ENCODE measurements around the gene PPM1N. TPM values are rescaled to one million over a fixed set of nuclear protein-coding genes. Genes with fewer than 3 reads are reported as not detected.
A peak's percentile ranks its signal among the peaks of the same experiment; 100 is the strongest.

Gene PPM1N
- total RNA-seq, 2 donors from 2014 or later = 3.2 to 3.5 TPM

DNA sequence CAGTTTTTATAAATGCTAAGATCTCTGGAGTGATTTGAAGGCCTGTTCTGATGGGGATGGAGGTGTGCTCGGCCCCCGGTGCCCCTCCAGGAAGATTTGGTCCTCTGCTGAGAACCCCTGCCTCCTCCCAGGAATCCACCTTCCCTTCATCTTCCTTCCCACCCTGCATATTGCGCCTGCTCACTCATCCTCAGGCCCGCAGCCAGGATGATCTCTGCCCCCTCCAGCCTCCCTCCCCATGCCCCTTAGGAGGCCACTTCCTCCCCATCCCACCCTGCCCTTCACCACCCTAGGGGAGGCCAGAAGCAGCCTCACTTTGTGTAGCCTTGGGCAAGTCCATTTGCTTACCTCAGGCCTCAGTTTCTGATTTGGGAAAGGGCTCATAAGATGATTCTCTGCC, 28.7 kb downstream of the PPM1N start:
- Histone ChIP-seq H3K9me3 (ENCODE audit: control insufficient read depth, low read length) (peaks cover 10% of the 10 kb centered on the region), H3K9ac (ENCODE audit: extremely low read depth, low read length, poor library complexity, severe bottlenecking) (no peak overlapping the region), H3K27me3 (ENCODE audit: control insufficient read depth, insufficient read depth, low read length, poor library complexity, severe bottlenecking) (no peaks in the 10 kb centered on the region), H3K36me3 (ENCODE audit: control insufficient read depth, insufficient read depth, low read length) (peaks cover 65% of the 10 kb centered on the region), H3K27ac (ENCODE audit: low read depth, low read length) (no peak overlapping the region), H3K4me1 (ENCODE audit: control insufficient read depth, insufficient read depth, low read length) (no peaks in the 10 kb centered on the region), H3K4me3 (ENCODE audit: low read length) (no peak overlapping the region)
- Mint-ChIP-seq H3K36me3 (ENCODE audit: low read depth) (peaks cover 42% of the 10 kb centered on the region), H3K4me1 (peaks cover 4% of the 10 kb centered on the region), H3K27me3 (ENCODE audit: insufficient read depth) (peaks cover 22% of the 10 kb centered on the region), H3K27ac (no peak overlapping the region), H3K9me3 (peaks cover 9% of the 10 kb centered on the region), H3K4me3 (no peak overlapping the region)
- DNase-seq = no peak
- WGBS, 2 experiments (ENCODE audit: insufficient coverage in 1 of 2, insufficient read length in 1 of 2) = 92 to 96% methylated on average over 2 to 4 of the region's 4 CpGs
- TF ChIP-seq, protein P1, sequence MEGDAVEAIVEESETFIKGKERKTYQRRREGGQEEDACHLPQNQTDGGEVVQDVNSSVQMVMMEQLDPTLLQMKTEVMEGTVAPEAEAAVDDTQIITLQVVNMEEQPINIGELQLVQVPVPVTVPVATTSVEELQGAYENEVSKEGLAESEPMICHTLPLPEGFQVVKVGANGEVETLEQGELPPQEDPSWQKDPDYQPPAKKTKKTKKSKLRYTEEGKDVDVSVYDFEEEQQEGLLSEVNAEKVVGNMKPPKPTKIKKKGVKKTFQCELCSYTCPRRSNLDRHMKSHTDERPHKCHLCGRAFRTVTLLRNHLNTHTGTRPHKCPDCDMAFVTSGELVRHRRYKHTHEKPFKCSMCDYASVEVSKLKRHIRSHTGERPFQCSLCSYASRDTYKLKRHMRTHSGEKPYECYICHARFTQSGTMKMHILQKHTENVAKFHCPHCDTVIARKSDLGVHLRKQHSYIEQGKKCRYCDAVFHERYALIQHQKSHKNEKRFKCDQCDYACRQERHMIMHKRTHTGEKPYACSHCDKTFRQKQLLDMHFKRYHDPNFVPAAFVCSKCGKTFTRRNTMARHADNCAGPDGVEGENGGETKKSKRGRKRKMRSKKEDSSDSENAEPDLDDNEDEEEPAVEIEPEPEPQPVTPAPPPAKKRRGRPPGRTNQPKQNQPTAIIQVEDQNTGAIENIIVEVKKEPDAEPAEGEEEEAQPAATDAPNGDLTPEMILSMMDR (conservative IDR thresholded peaks at IDR 0.05) = no peak

DNA sequence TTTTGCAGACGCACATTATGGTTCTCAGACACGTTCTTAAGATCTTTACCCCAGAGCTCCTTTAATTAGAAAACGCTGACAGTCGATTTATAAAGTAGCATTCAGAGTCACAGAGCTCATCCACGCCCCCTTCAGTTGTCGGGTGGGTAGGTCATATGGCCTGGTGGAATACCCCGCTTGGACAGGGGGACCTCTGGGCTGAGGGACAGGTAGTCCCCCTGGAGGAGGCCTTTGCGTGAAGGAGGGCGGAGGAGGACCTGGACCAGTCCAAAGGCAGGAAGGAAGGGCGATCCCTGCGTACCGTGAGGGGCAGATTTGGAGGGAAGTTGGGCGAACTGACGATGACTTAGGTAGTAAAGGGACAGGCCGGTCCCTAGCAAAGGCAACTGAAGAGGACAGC, 29.5 kb downstream of the PPM1N start:
- Mint-ChIP-seq H3K27me3 (ENCODE audit: insufficient read depth) (peaks cover 25% of the 10 kb centered on the region), H3K4me1 (peaks cover 4% of the 10 kb centered on the region), H3K27ac (no peak overlapping the region), H3K4me3 (peak overlapping the region; percentile 55), H3K9me3 (peaks cover 14% of the 10 kb centered on the region), H3K36me3 (ENCODE audit: low read depth) (peaks cover 42% of the 10 kb centered on the region)
- H3K27ac ChIP-seq (ENCODE audit: low read depth, low read length) = peak overlapping the region; percentile 30
- peaks cover 63% of the 10 kb centered on the region for H3K36me3 ChIP-seq (ENCODE audit: control insufficient read depth, insufficient read depth, low read length)
- H3K9me3 ChIP-seq (ENCODE audit: control insufficient read depth, low read length) = peaks cover 11% of the 10 kb centered on the region
- H3K4me1 ChIP-seq (ENCODE audit: control insufficient read depth, insufficient read depth, low read length) = no peaks in the 10 kb centered on the region
- no peaks in the 10 kb centered on the region for H3K27me3 ChIP-seq (ENCODE audit: control insufficient read depth, insufficient read depth, low read length, poor library complexity, severe bottlenecking)
- TF ChIP-seq, protein P1 (conservative IDR thresholded peaks at IDR 0.05) = peak; percentile 51
- H3K4me3 ChIP-seq (ENCODE audit: low read length) = no peak overlapping the region
- WGBS, 2 experiments (ENCODE audit: insufficient coverage in 1 of 2, insufficient read length in 1 of 2) = 91 to 96% methylated on average over 15 of the region's 15 CpGs
- H3K9ac ChIP-seq (ENCODE audit: extremely low read depth, low read length, poor library complexity, severe bottlenecking) = no peak overlapping the region
- peak; percentile 74 for DNase-seq

DNA sequence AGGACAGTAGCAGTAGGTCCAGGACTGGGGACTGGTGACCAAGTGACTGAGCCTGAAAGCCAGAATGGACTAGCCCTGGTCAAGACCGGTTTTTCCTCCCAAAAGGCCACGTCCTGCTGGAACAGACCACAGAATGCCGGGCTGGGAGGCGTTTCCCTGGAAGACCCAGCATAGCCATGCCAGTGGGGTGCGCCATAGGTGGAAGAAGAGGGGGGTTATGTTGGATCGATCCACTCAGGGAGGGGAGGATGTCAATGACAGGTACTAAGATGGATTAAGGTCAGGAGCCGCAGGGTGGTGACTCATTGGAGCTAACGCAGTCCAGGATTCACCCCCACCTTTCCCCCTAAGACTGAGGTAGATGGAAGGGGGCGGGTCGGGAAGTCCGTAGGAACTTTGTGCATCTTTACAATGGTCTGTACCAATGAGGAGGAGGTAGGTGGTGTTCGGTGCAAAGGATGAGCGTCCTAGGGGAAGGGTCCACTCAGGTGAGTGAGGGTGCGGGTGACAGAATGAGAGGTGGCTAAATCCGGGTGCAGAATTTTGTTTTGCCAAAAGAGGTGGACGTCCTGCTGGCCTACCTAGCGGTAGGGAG, 30.0 kb downstream of the PPM1N start:
- peaks cover 14% of the 10 kb centered on the region for H3K9me3 Mint-ChIP-seq
- H3K9ac ChIP-seq (ENCODE audit: extremely low read depth, low read length, poor library complexity, severe bottlenecking) = no peak overlapping the region
- peaks cover 4% of the 10 kb centered on the region for H3K4me1 Mint-ChIP-seq
- peaks cover 11% of the 10 kb centered on the region for H3K9me3 ChIP-seq (ENCODE audit: control insufficient read depth, low read length)
- no peaks in the 10 kb centered on the region for H3K4me1 ChIP-seq (ENCODE audit: control insufficient read depth, insufficient read depth, low read length)
- WGBS, 2 experiments (ENCODE audit: insufficient coverage in 1 of 2, insufficient read length in 1 of 2) = 82 to 91% methylated on average over 10 to 15 of the region's 17 CpGs
- H3K27me3 Mint-ChIP-seq (ENCODE audit: insufficient read depth) = peaks cover 25% of the 10 kb centered on the region
- no peak overlapping the region for H3K27ac Mint-ChIP-seq
- no peak overlapping the region for H3K27ac ChIP-seq (ENCODE audit: low read depth, low read length)
- H3K4me3 Mint-ChIP-seq = peak overlapping the region; percentile 55
- H3K4me3 ChIP-seq (ENCODE audit: low read length) = no peak overlapping the region
- H3K27me3 ChIP-seq (ENCODE audit: control insufficient read depth, insufficient read depth, low read length, poor library complexity, severe bottlenecking) = no peaks in the 10 kb centered on the region
- TF ChIP-seq, protein P1 (conservative IDR thresholded peaks at IDR 0.05) = no peak
- peaks cover 42% of the 10 kb centered on the region for H3K36me3 Mint-ChIP-seq (ENCODE audit: low read depth)
- H3K36me3 ChIP-seq (ENCODE audit: control insufficient read depth, insufficient read depth, low read length) = peaks cover 58% of the 10 kb centered on the region
- DNase-seq = peak; percentile 87

All from endodermal cell (in vitro differentiated cells).